Activated naive CD4-positive, alpha-beta T cell treated with anti-CD3 and anti-CD28 coated beads, Interleukin-2, amount 50 U/mL, for 24 hours (primary cell): ENCODE data around the gene RALGPS2.

Source experiments
- H3K27ac Mint-ChIP-seq: one replicate; pipeline ENCODE4 v1.8.0; 2021; ENCODE audit warnings: mild to moderate bottlenecking, mixed read lengths
- H3K27me3 Mint-ChIP-seq: one replicate; pipeline ENCODE4 v1.8.0; 2021; ENCODE audit warnings: mixed read lengths
- H3K36me3 Mint-ChIP-seq: one replicate; pipeline ENCODE4 v1.8.0; 2021; ENCODE audit warnings: mixed read lengths
- H3K4me1 Mint-ChIP-seq: one replicate; pipeline ENCODE4 v1.8.0; 2021; ENCODE audit warnings: mixed read lengths
- H3K4me3 Mint-ChIP-seq: one replicate; pipeline ENCODE4 v1.8.0; 2021; ENCODE audit warnings: mild to moderate bottlenecking, mixed read lengths
- H3K9me3 Mint-ChIP-seq: one replicate; pipeline ENCODE4 v1.8.0; 2021; ENCODE audit warnings: mixed read lengths

RALGPS2 gene

GRCh38 chr1:178857126-178857525, 132.1 kb downstream of the RALGPS2 start:
- Mint-ChIP-seq H3K4me1 (no peaks in the 10 kb centered on the region), H3K9me3 (no peaks in the 10 kb centered on the region), H3K4me3 (no peak overlapping the region), H3K36me3 (peaks cover 6% of the 10 kb centered on the region), H3K27ac (no peak overlapping the region), H3K27me3 (no peaks in the 10 kb centered on the region)

GRCh38 chr1:178862416-178862815, 137.4 kb downstream of the RALGPS2 start:
- Mint-ChIP-seq H3K27me3 (no peaks in the 10 kb centered on the region), H3K27ac (no peak overlapping the region), H3K9me3 (no peaks in the 10 kb centered on the region), H3K36me3 (peaks cover 15% of the 10 kb centered on the region), H3K4me3 (no peak overlapping the region), H3K4me1 (no peaks in the 10 kb centered on the region)

- Mint-ChIP-seq H3K27me3 (no peaks in the 10 kb centered on the region), H3K36me3 (peaks cover 17% of the 10 kb centered on the region), H3K9me3 (no peaks in the 10 kb centered on the region), H3K27ac (no peak overlapping the region), H3K4me1 (peaks cover 4% of the 10 kb centered on the region), H3K4me3 (no peak overlapping the region)
These were observed 137.8 kb downstream of the RALGPS2 start for GRCh38 chr1:178862864-178863263.

GRCh38 chr1:178864326-178864725, 139.3 kb downstream of the RALGPS2 start:
- peaks cover 4% of the 10 kb centered on the region for H3K4me1 Mint-ChIP-seq
- no peaks in the 10 kb centered on the region for H3K9me3 Mint-ChIP-seq
- H3K4me3 Mint-ChIP-seq, result no peak overlapping the region
- peaks cover 17% of the 10 kb centered on the region for H3K36me3 Mint-ChIP-seq
- H3K27ac Mint-ChIP-seq, result peak overlapping the region; percentile 52
- H3K27me3 Mint-ChIP-seq, result no peaks in the 10 kb centered on the region

GRCh38 chr1:178867670-178868069, 142.6 kb downstream of the RALGPS2 start:
- no peak overlapping the region for H3K27ac Mint-ChIP-seq
- peaks cover 10% of the 10 kb centered on the region for H3K36me3 Mint-ChIP-seq
- no peaks in the 10 kb centered on the region for H3K9me3 Mint-ChIP-seq
- H3K4me3 Mint-ChIP-seq, result no peak overlapping the region
- H3K4me1 Mint-ChIP-seq, result peaks cover 4% of the 10 kb centered on the region
- H3K27me3 Mint-ChIP-seq, result no peaks in the 10 kb centered on the region

GRCh38 chr1:178868706-178869105, 143.7 kb downstream of the RALGPS2 start:
- Mint-ChIP-seq H3K27ac (no peak overlapping the region), H3K36me3 (peaks cover 10% of the 10 kb centered on the region), H3K4me3 (no peak overlapping the region), H3K9me3 (no peaks in the 10 kb centered on the region), H3K4me1 (peaks cover 4% of the 10 kb centered on the region), H3K27me3 (no peaks in the 10 kb centered on the region)

- peaks cover 10% of the 10 kb centered on the region for H3K36me3 Mint-ChIP-seq
- H3K9me3 Mint-ChIP-seq, result no peaks in the 10 kb centered on the region
These were observed 144.2 kb downstream of the RALGPS2 start for GRCh38 chr1:178869119-178869697.

GRCh38 chr1:178870221-178870620, 145.2 kb downstream of the RALGPS2 start:
- H3K27ac Mint-ChIP-seq, result no peak overlapping the region
- H3K4me3 Mint-ChIP-seq, result no peak overlapping the region
- no peaks in the 10 kb centered on the region for H3K9me3 Mint-ChIP-seq
- no peaks in the 10 kb centered on the region for H3K27me3 Mint-ChIP-seq
- peaks cover 4% of the 10 kb centered on the region for H3K4me1 Mint-ChIP-seq
- H3K36me3 Mint-ChIP-seq, result peaks cover 10% of the 10 kb centered on the region

More at GRCh38 chr1:178869119-178869697, 144.2 kb downstream of the RALGPS2 start:
- peaks cover 4% of the 10 kb centered on the region for H3K4me1 Mint-ChIP-seq
- no peak overlapping the region for H3K4me3 Mint-ChIP-seq
- no peak overlapping the region for H3K27ac Mint-ChIP-seq
- H3K27me3 Mint-ChIP-seq, result no peaks in the 10 kb centered on the region

- H3K27ac Mint-ChIP-seq, result no peak within 1 kb of the TSS
- no peak within 1 kb of the TSS for H3K4me3 Mint-ChIP-seq
- no peaks in the 10 kb centered on the region for H3K9me3 Mint-ChIP-seq
- peaks cover 4% of the 10 kb centered on the region for H3K4me1 Mint-ChIP-seq
- peaks cover 10% of the 10 kb centered on the region for H3K36me3 Mint-ChIP-seq
- H3K27me3 Mint-ChIP-seq, result no peaks in the 10 kb centered on the region
These were observed 145.9 kb downstream of the RALGPS2 start, which contains the start of gene ANGPTL1 for GRCh38 chr1:178870944-178871343. Gene ANGPTL1 (minus strand): TSS chr1:178871077. CDS start chr1:178865776, 5,301 bp downstream.

- Mint-ChIP-seq H3K4me3 (no peak overlapping the region), H3K27ac (no peak overlapping the region), H3K9me3 (no peaks in the 10 kb centered on the region), H3K4me1 (peaks cover 4% of the 10 kb centered on the region), H3K36me3 (peaks cover 10% of the 10 kb centered on the region), H3K27me3 (no peaks in the 10 kb centered on the region)
These were observed 146.7 kb downstream of the RALGPS2 start for GRCh38 chr1:178871551-178872320.

GRCh38 chr1:178874966-178875365, 149.9 kb downstream of the RALGPS2 start:
- Mint-ChIP-seq H3K27ac (no peak overlapping the region), H3K4me3 (no peak overlapping the region), H3K9me3 (no peaks in the 10 kb centered on the region), H3K36me3 (peaks cover 8% of the 10 kb centered on the region), H3K27me3 (no peaks in the 10 kb centered on the region), H3K4me1 (no peaks in the 10 kb centered on the region)

GRCh38 chr1:178875936-178876335, 150.9 kb downstream of the RALGPS2 start:
- Mint-ChIP-seq H3K36me3 (peaks cover 12% of the 10 kb centered on the region), H3K9me3 (no peaks in the 10 kb centered on the region), H3K27ac (no peak overlapping the region), H3K4me3 (no peak overlapping the region), H3K27me3 (no peaks in the 10 kb centered on the region), H3K4me1 (no peaks in the 10 kb centered on the region)

- Mint-ChIP-seq H3K4me3 (no peak overlapping the region), H3K4me1 (no peaks in the 10 kb centered on the region), H3K9me3 (no peaks in the 10 kb centered on the region), H3K27me3 (no peaks in the 10 kb centered on the region), H3K27ac (no peak overlapping the region), H3K36me3 (peaks cover 11% of the 10 kb centered on the region)
These were observed 152.9 kb downstream of the RALGPS2 start for GRCh38 chr1:178877896-178878295.

GRCh38 chr1:178881950-178882349, 156.9 kb downstream of the RALGPS2 start:
- peaks cover 10% of the 10 kb centered on the region for H3K4me1 Mint-ChIP-seq
- H3K9me3 Mint-ChIP-seq, result no peaks in the 10 kb centered on the region
- no peak overlapping the region for H3K27ac Mint-ChIP-seq
- H3K27me3 Mint-ChIP-seq, result no peaks in the 10 kb centered on the region
- H3K36me3 Mint-ChIP-seq, result peaks cover 16% of the 10 kb centered on the region
- H3K4me3 Mint-ChIP-seq, result no peak overlapping the region

GRCh38 chr1:178885869-178886268, 160.8 kb downstream of the RALGPS2 start:
- Mint-ChIP-seq H3K4me1 (peaks cover 10% of the 10 kb centered on the region), H3K9me3 (no peaks in the 10 kb centered on the region), H3K27me3 (no peaks in the 10 kb centered on the region), H3K36me3 (peaks cover 17% of the 10 kb centered on the region), H3K27ac (peak overlapping the region; percentile 77), H3K4me3 (no peak overlapping the region)

- Mint-ChIP-seq H3K9me3 (no peaks in the 10 kb centered on the region), H3K36me3 (peaks cover 15% of the 10 kb centered on the region), H3K27ac (peak overlapping the region; percentile 77)
These were observed 161.5 kb downstream of the RALGPS2 start for GRCh38 chr1:178886551-178886950.

More at GRCh38 chr1:178886551-178886950, 161.5 kb downstream of the RALGPS2 start:
- peaks cover 10% of the 10 kb centered on the region for H3K4me1 Mint-ChIP-seq
- H3K4me3 Mint-ChIP-seq, result no peak overlapping the region
- H3K27me3 Mint-ChIP-seq, result no peaks in the 10 kb centered on the region
